Measurements from ENCODE around the gene CFAP92. TPM values are rescaled to one million over a fixed set of nuclear protein-coding genes. Genes with fewer than 3 reads are reported as not detected.

The CFAP92 gene
- total RNA-seq, 1 donor from 2014 or later: 2.7 TPM

- Mint-ChIP-seq H3K9me3 (ENCODE audit: low read depth) (no peaks in the 10 kb centered on the region), H3K36me3 (ENCODE audit: insufficient read depth) (no peaks in the 10 kb centered on the region), H3K27ac (no peak overlapping the region), H3K4me1 (ENCODE audit: low read depth) (peaks cover 3% of the 10 kb centered on the region), H3K27me3 (no peaks in the 10 kb centered on the region), H3K4me3 (ENCODE audit: low read depth) (no peak overlapping the region)
- TF ChIP-seq CTCF (IDR thresholded peaks at IDR 0.05; ENCODE audit: unreplicated experiment): no peak
- no peak for DNase-seq (ENCODE audit: low spot score, unreplicated experiment)
Observed at GRCh38 chr3:129033633-129034321, 39.9 kb upstream of the CFAP92 start.

GRCh38 chr3:129033151-129033550 is 39.3 kb upstream of the CFAP92 start:
- peaks cover 3% of the 10 kb centered on the region for H3K4me1 Mint-ChIP-seq (ENCODE audit: low read depth)
- no peaks in the 10 kb centered on the region for H3K9me3 Mint-ChIP-seq (ENCODE audit: low read depth)
- H3K27ac Mint-ChIP-seq: no peak overlapping the region
- H3K4me3 Mint-ChIP-seq (ENCODE audit: low read depth): no peak overlapping the region
- no peaks in the 10 kb centered on the region for H3K27me3 Mint-ChIP-seq
- DNase-seq (ENCODE audit: low spot score, unreplicated experiment): no peak
- H3K36me3 Mint-ChIP-seq (ENCODE audit: insufficient read depth): no peaks in the 10 kb centered on the region
- TF ChIP-seq CTCF (IDR thresholded peaks at IDR 0.05; ENCODE audit: unreplicated experiment): no peak

GRCh38 chr3:129032716-129033115 is 38.8 kb upstream of the CFAP92 start:
- H3K27ac Mint-ChIP-seq: no peak overlapping the region
- H3K4me1 Mint-ChIP-seq (ENCODE audit: low read depth): peaks cover 3% of the 10 kb centered on the region
- no peaks in the 10 kb centered on the region for H3K27me3 Mint-ChIP-seq
- no peaks in the 10 kb centered on the region for H3K9me3 Mint-ChIP-seq (ENCODE audit: low read depth)
- H3K4me3 Mint-ChIP-seq (ENCODE audit: low read depth): no peak overlapping the region
- no peaks in the 10 kb centered on the region for H3K36me3 Mint-ChIP-seq (ENCODE audit: insufficient read depth)
- no peak for TF ChIP-seq CTCF (IDR thresholded peaks at IDR 0.05; ENCODE audit: unreplicated experiment)
- DNase-seq (ENCODE audit: low spot score, unreplicated experiment): no peak

- Mint-ChIP-seq H3K27me3 (peaks cover 3% of the 10 kb centered on the region), H3K9me3 (ENCODE audit: low read depth) (no peaks in the 10 kb centered on the region), H3K4me1 (ENCODE audit: low read depth) (peaks cover 3% of the 10 kb centered on the region), H3K27ac (no peak overlapping the region), H3K36me3 (ENCODE audit: insufficient read depth) (no peaks in the 10 kb centered on the region), H3K4me3 (ENCODE audit: low read depth) (no peak overlapping the region)
- no peak for TF ChIP-seq CTCF (IDR thresholded peaks at IDR 0.05; ENCODE audit: unreplicated experiment)
- no peak for DNase-seq (ENCODE audit: low spot score, unreplicated experiment)
Observed at GRCh38 chr3:129031476-129032215, 37.8 kb upstream of the CFAP92 start.

GRCh38 chr3:129030611-129031010 is 36.7 kb upstream of the CFAP92 start:
- no peak overlapping the region for H3K27ac Mint-ChIP-seq
- H3K4me1 Mint-ChIP-seq (ENCODE audit: low read depth): peaks cover 5% of the 10 kb centered on the region
- peaks cover 12% of the 10 kb centered on the region for H3K27me3 Mint-ChIP-seq
- no peaks in the 10 kb centered on the region for H3K36me3 Mint-ChIP-seq (ENCODE audit: insufficient read depth)
- no peaks in the 10 kb centered on the region for H3K9me3 Mint-ChIP-seq (ENCODE audit: low read depth)
- TF ChIP-seq CTCF (IDR thresholded peaks at IDR 0.05; ENCODE audit: unreplicated experiment): no peak
- no peak for DNase-seq (ENCODE audit: low spot score, unreplicated experiment)
- H3K4me3 Mint-ChIP-seq (ENCODE audit: low read depth): no peak overlapping the region
